Osteocyte (in vitro differentiated cells): ENCODE measurements around the gene NID1. TPM values are rescaled to one million over a fixed set of nuclear protein-coding genes. Genes with fewer than 3 reads are reported as not detected.
"Not testable (repeated sequence)": the region's sequence is repeated elsewhere in the genome, so short reads cannot be mapped to it uniquely, and the experiment has no call there.

Source experiments
- DNase-seq: peaks from one replicate; pipeline ENCODE4 v3.0.0; 2021; ENCODE audit warnings: mixed read lengths; ENCODE audit not compliant: unreplicated experiment; ENCODE audit errors: extremely low spot score
- H3K27ac Mint-ChIP-seq: one replicate; pipeline ENCODE4 v1.8.0; 2021; ENCODE audit warnings: mild to moderate bottlenecking, mixed read lengths; ENCODE audit not compliant: unreplicated experiment
- H3K27me3 Mint-ChIP-seq: one replicate; pipeline ENCODE4 v1.8.0; 2021; ENCODE audit warnings: mixed read lengths; ENCODE audit not compliant: unreplicated experiment
- H3K36me3 Mint-ChIP-seq: one replicate; pipeline ENCODE4 v1.8.0; 2021; ENCODE audit warnings: mixed read lengths; ENCODE audit not compliant: unreplicated experiment
- H3K4me1 Mint-ChIP-seq: one replicate; pipeline ENCODE4 v1.8.0; 2021; ENCODE audit warnings: mixed read lengths; ENCODE audit not compliant: unreplicated experiment
- H3K4me3 Mint-ChIP-seq: one replicate; pipeline ENCODE4 v1.8.0; 2021; ENCODE audit warnings: mild to moderate bottlenecking, moderate library complexity, mixed read lengths; ENCODE audit not compliant: unreplicated experiment
- H3K9me3 Mint-ChIP-seq: one replicate; pipeline ENCODE4 v1.8.0; 2021; ENCODE audit warnings: mixed read lengths; ENCODE audit not compliant: unreplicated experiment
- CTCF ChIP-seq: fragments of 200-600 bp; sonication (generic); IDR thresholded peaks from 2 replicates; pipeline ENCODE4 v1.5.0; 2021; ENCODE audit warnings: antibody characterized with exemption, mild to moderate bottlenecking, moderate library complexity
- total RNA-seq: library from RNA; stranded (reverse); gene quantifications from 2 replicates; pipeline ENCODE4 v1.2.1, GENCODE V29; 2021

Gene NID1
- total RNA-seq, 1 donor from 2014 or later = 142 TPM

DNA sequence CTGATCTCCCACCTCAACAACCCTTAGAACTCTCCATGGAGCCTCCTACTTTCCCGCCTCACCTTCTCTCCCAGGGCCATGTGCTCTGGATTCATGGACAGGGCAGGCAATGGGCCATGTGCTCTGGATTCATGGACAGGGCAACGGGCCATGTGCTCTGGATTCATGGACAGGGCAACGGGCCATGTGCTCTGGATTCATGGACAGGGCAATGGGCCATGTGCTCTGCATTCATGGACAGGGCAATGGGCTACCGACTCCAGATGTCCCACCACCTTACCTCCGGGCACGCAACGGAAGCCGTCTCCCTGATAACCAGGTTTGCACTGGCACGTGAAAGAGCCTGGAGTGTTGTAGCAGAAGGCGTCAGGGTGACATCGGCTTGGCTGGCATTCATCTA is 53.2 kb downstream of the NID1 start:
- Mint-ChIP-seq H3K4me1 (peaks cover 39% of the 10 kb centered on the region), H3K9me3 (no peaks in the 10 kb centered on the region), H3K36me3 (peaks cover 44% of the 10 kb centered on the region), H3K27me3 (no peaks in the 10 kb centered on the region), H3K27ac (peak overlapping the region; percentile 31), H3K4me3 (no peak overlapping the region)
- DNase-seq = no peak
- TF ChIP-seq CTCF = no peak

GRCh38 chr1:236010443-236010842 is 54.4 kb downstream of the NID1 start:
- Mint-ChIP-seq H3K36me3 (peaks cover 48% of the 10 kb centered on the region), H3K27ac (peak overlapping the region; percentile 76), H3K27me3 (no peaks in the 10 kb centered on the region), H3K4me1 (peaks cover 33% of the 10 kb centered on the region), H3K9me3 (no peaks in the 10 kb centered on the region), H3K4me3 (no peak overlapping the region)
- TF ChIP-seq CTCF = no peak
- DNase-seq = no peak

GRCh38 chr1:236009857-236010256 is 55.0 kb downstream of the NID1 start:
- no peak overlapping the region for H3K4me3 Mint-ChIP-seq
- no peak for DNase-seq
- H3K27ac Mint-ChIP-seq = peak overlapping the region; percentile 76
- H3K4me1 Mint-ChIP-seq = peaks cover 31% of the 10 kb centered on the region
- H3K27me3 Mint-ChIP-seq = no peaks in the 10 kb centered on the region
- TF ChIP-seq CTCF = no peak
- no peaks in the 10 kb centered on the region for H3K9me3 Mint-ChIP-seq
- peaks cover 45% of the 10 kb centered on the region for H3K36me3 Mint-ChIP-seq

DNA sequence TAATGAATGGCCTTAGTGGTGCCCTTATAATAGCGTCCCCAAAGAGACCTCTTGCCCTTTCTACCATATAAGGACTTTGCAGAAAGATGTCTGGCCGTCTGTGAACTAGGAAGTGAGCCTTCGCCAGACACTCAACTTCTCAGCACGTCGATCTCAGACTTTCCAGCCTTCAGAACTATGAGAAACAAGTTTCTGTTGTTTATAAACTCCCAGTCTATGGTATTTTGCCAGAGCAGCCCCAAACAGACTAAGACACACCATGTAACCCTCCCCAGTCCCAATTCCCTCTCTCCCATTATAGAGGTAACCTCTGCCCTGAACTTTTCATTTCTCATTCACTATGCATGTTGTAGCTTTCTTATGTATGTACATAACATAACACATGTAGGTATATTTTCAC is 55.7 kb downstream of the NID1 start:
- Mint-ChIP-seq H3K27me3 (no peaks in the 10 kb centered on the region), H3K36me3 (peaks cover 39% of the 10 kb centered on the region), H3K27ac (peak overlapping the region; percentile 76), H3K9me3 (no peaks in the 10 kb centered on the region), H3K4me3 (no peak overlapping the region), H3K4me1 (peaks cover 28% of the 10 kb centered on the region)
- no peak for DNase-seq
- no peak for TF ChIP-seq CTCF

- no peaks in the 10 kb centered on the region for H3K27me3 Mint-ChIP-seq
- no peaks in the 10 kb centered on the region for H3K9me3 Mint-ChIP-seq
- no peak overlapping the region for H3K4me3 Mint-ChIP-seq
- DNase-seq = no peak
- H3K36me3 Mint-ChIP-seq = peaks cover 33% of the 10 kb centered on the region
- peaks cover 27% of the 10 kb centered on the region for H3K4me1 Mint-ChIP-seq
- no peak overlapping the region for H3K27ac Mint-ChIP-seq
- no peak for TF ChIP-seq CTCF
These were observed 57.1 kb downstream of the NID1 start for GRCh38 chr1:236007781-236008180.

DNA sequence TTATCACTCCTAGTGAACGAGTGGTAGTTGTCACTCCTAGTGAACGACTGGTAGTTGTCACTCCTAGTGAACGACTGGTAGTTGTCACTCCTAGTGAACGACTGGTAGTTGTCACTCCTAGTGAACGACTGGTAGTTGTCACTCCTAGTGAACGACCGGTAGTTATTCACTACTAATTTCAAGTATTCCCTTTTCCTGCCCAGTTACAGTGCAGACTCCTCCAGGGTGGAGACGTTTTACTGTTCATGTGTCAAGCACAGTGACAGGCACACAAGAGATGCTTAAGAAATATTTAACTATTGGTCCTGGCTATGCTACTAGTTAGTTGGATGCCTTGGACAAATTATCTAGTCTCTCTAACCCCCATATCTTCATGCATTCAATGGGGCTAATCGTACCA is 61.8 kb downstream of the NID1 start:
- not testable (repeated sequence) for DNase-seq, H3K27ac Mint-ChIP-seq, H3K9me3 Mint-ChIP-seq, H3K4me3 Mint-ChIP-seq, H3K27me3 Mint-ChIP-seq
- Mint-ChIP-seq H3K36me3 (peaks cover 30% of the 10 kb centered on the region), H3K4me1 (peaks cover 21% of the 10 kb centered on the region)
